HL-60/S4 (cell line): ENCODE results near the gene ARHGAP44.
"Not testable (repeated sequence)": the region's sequence is repeated elsewhere in the genome, so short reads cannot be mapped to it uniquely, and the experiment has no call there.

Experiments
- in situ Hi-C: fragments of 300-500 bp; cut with MboI; formaldehyde crosslinking; loops from 2 replicates; pipeline ENCODE4 v1.14.3; 2022; ENCODE audit warnings: low sequenced_read_pairs

Gene ARHGAP44

DNA sequence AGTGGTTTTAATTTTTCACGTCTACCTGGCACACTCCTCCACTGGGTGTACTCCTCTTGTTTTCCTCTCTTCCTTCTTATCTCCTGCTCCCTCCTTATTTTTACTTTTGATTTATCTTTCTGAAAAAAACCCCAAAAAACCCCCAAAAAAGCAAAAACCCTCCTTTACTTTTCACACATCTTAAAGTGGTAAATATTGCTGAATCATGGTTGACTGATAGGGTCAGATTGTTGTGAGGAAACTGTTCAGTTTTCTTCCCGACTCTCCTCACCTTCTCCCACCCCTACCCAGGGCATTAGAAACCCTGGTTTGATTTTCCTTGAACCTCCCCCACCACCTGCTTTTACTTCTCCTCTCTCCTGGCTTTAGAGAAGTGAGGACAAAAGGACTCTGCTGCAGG lies 25.4 kb downstream of the ARHGAP44 start:
- in situ Hi-C loops, result no loop called here

DNA sequence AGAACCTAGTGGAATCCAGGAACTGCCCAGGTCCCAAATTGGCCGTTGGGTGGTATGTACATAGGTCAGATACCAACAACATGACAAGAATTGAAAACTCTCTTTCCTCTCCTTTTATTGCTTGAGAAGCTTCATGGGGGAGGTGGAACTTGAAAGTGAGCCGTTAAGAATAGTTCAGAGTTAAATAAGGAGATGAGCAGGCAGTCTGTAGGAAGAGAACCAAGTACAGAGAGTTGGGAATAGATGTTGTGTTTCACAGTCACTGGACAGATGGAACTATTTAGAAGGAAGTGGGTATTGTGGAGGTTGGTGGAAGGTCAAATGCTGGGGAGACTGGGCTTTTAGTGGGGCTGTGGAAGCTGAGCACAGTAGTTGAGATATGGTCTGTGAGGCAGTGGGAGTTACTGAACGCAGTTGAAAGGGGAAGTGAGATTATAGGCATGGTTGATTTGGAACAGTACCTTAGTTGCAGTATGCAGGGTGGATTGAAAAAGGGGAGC lies 26.4 kb downstream of the ARHGAP44 start:
- in situ Hi-C loops, result no loop called here

DNA sequence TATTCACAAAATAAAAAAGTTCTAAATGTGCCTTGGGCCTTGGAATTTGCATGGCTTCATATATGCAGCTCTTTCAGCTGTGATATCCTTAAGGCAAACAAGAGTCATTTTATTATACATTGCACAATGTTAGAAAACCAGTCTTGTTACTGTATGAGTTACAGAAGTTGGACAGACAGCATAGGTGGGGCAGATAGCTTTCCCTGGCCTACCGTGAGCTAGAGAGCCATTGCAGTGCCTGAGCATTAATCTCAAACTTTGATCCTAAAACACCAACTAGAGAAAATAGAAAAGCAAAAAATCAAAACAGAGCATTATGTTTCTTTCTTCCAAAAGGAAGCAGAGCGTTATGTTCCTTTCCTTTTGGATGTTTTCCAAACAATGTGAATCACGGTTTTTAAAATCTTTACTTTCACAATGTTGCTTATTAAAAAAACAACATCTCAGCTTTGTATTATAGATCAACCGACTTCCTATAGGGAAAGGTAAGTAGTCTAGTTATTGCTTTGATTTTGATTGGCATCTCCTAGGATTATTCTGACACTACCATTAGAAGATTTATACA lies 32.2 kb downstream of the ARHGAP44 start:
- in situ Hi-C loops, result no loop called here

DNA sequence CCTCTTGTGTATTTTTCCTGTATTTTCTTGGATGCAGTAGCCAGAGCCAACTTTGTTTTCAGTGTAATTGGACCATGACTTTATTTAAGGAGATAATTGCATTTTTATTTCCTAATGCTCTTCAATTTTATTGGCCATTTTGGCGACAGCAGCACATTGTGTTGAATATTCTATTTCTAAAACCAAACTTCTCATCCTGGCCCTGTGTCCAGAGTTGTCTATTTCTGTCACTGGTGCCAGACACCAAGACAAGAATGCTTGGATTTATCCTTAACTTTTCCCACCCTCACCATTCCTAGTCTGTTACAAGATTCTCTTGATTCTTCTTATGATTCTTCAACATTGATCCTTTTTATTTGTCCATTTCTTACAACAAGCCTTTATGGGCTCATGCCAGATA lies 37.1 kb downstream of the ARHGAP44 start:
- in situ Hi-C loops, result no loop called here

DNA sequence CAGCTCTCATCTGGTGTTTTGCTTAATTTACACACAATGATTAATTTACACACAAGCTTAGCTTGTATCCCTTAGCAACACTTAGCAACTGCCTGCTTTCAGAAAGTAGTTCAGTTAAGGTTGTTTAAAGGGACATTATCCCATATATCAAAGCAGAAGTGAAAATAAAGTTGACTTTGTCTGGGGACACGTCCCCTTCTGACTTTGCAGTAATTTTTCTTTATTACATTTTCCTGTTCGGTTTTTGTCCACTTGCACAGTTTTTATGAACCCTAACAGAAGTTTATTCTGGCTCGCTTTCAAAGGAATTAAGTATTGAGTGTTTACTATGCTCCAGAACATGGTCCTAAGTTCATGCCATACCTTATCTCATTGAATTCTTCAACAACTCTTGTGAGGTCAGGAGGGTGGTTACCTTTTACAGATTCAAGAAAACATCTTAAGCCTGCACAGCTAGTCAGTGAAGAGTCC lies 41.5 kb downstream of the ARHGAP44 start:
- in situ Hi-C loops, result no loop called here

DNA sequence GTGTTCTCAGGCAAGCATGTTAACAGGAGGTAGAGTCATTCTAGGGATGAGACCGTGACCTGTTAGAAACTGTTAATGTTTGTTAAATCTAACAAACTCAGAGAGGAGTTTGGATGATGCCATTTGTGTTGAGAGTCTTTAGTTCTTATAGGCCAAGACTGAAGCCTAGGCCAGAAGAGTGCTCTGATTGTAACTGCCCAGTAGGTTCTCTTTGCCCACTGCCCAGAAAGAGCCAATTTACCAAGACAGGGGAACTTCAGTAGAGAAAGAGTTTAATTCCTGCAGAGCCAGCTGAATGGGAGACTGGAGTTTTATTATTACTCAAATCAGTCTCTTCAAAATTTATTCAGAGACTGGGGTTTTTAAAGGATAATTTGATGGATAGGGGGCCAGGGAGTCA lies 42.5 kb downstream of the ARHGAP44 start:
- in situ Hi-C loops, result no loop called here

DNA sequence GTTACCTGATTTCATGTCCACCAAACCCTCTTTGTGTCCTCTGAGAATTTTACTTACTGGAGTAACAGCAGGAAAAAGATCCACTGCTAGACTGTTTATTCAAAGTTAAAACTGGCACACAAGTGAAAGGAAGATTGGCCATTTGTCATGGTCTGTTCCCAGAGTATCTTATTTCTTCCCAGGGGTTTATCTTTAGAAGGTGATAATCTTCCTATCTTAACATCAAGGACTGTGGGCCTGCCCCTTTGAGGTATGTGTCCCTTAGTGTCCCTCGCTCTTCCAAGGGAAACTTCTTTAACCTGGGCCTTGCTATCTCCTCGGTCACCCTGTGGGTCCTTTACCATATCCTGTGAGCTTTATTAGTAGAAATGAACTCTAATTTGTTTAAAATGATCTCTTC lies 49.7 kb downstream of the ARHGAP44 start:
- in situ Hi-C loops, result no loop called here

DNA sequence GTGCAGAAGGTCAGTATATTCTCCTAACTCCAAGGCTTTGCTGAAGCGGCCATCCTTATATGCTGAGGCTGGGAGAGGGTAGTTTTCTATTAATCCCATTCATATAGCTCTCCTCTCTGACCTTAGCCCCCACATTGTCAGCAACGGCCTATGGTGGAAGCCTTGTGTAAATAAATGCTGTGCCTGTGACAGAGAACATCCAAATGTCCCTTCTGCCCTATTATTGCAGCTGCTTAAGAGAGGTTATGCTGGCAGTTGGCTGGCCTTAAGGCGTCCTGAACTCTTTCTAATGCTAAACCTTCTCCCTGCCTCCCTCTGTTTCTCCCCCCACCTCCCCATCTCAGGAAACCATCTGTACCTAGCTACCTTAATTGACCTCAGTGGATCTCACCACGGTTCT lies 53.6 kb downstream of the ARHGAP44 start:
- in situ Hi-C loops, result no loop called here

DNA sequence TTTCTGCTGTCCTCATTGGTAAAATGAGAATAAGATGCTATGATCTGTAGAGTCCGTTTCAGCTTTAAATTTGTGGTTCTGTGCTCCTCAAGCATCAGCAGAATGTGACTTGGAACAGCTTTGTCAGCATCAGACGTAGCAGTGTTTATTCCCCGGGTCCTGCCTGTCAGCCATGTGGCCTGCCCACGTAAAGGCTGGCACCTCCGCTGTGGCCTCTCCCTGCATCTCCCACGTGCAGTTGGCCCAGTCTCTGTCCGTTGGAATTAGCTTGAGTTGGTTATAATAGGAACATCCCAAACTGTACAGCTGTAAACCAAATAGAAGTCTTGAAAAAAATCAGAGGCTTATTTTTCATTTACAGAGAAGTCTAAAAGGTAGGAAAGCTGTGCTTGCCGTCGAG lies 61.7 kb downstream of the ARHGAP44 start:
- in situ Hi-C loops, result no loop called here

DNA sequence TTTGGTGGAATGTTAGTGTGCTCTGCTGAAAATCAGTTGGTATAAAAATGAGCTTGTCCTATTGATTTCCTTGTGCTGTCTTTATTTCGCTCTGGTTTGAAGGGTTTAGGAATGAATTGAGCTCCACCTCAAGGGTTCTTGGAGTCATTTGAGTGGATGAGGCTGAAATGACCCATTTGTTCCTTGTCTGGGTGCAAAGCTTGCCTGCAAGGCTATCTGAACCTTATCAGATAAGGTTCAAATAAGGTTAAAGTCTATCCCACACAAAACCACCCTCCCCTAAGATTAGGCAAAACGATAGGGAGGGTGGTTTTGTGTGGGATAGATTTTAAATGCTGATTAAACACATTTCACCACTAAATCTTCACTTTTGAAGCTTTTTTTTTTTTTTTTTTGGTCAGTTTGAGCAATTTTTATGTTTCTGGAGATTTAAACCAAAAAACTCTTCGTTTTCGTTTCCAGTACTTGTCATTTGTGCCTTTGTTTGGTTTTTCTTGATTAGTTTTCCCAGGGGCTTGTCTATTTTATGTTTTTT lies 62.7 kb downstream of the ARHGAP44 start:
- in situ Hi-C loops, result no loop called here

DNA sequence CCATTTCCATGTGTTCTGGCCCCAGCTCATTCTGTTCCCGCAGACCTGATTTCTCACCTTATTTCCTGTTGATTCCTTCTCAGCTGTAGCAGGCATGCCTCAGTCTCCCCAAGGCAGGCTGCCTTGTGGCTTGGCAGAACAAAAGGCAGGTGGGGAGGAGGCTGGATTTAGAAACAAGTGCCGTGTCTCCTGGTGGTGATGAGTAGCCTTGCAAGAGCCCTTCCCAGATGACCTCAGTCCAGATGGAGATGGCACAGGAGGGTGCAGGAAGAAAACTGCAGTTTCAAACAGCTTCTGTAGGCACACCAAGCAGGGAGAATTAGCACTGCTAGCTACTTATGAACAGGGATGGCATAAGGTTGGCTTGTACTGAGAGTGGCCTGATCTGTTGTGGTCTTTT lies 64.6 kb downstream of the ARHGAP44 start:
- in situ Hi-C loops, result no loop called here

DNA sequence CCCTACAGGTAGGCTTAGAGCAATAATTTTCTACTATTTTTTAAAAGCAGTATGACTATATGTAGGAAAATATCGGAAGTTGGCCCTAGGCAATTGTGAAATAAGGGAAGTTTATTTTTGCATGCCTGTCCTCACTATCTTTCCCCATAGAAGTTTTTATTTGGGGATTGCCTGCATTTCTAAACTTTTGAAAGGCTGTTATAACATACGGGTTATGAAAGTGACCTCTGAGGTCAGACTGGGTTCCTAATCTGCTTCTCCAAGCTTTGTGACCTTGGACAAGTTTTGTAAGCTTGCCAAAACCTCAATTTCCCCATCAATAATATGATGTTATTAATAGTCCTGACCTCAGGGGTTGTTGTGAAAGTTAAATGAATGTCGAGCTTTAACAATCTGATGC lies 67.1 kb downstream of the ARHGAP44 start:
- in situ Hi-C loops, result no loop called here

DNA sequence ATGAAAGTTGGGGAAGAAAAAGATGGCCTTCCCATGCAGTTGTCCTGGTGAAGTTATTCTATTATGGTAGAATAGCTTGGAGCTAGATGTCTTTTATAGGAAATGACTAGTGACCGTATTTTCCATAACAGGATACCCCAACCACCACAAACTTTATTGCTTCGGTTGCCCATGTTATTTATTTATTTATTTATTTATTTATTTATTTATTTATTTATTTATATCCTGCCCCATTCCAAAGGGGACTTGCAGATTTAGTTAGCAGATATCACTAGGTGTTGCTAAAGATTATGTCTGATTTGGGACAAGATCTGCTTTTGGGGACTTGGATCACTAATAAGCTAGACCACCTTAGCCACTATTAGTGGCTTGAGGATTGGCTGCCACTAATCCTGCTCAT lies 68.3 kb downstream of the ARHGAP44 start:
- in situ Hi-C loops, result no loop called here

DNA sequence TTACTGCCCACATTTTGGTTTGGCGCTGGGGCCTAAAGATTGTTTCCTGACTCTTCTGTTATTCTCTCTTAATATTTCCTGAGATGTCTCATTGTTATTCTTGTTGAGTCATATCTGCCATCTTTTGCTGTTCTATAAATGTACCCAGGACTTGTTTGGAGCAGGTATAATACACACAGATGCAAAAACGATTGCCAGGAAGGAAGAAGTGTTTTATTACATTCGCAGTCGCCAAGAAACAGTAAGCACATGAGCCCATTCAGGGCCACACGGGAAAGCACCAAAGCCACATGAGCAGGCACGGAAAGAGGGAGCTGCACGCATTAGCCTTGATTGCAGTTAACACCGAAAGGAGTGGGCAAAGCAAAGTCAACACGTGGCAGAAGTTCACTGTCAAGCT lies 70.2 kb downstream of the ARHGAP44 start:
- in situ Hi-C loops, result no loop called here

DNA sequence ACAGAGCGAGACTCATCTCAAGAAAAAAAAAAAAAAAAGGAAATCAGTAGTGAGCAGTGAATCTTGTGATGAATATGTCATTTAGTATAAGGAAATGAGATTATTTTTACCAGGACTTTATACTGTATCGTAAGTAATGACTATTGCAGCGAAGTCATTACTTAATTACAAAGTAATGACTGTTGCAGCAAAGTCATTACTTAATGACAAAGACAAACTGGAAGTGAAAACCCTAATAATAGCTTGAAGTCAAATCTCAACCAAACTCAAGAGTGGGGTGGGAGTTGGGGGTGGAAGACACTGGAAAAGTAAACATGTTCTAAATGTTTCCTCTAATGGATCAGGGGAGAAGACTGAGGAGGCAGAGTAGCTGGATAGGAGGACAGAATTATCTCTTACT lies 76.5 kb downstream of the ARHGAP44 start:
- in situ Hi-C loops, result no loop called here

DNA sequence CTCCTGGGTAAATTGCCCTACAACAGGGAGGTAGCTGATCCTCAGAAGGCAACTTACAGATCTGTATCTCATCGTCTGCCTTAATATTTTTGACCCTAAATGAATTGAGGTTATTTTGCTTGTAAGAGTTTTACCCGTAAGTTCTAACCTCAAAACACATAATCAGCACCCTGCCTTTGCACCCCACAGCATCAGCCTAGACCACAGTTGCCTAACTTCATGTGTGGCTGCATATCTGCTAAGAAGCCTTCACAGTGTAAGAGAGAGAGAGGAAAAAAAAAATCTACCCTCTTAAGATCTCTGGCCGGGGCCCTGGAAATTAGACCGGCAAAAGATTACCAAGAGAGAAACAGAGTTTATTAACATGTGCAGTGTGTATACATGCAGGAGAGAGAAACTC lies 76.9 kb downstream of the ARHGAP44 start:
- in situ Hi-C loops, result no loop called here

DNA sequence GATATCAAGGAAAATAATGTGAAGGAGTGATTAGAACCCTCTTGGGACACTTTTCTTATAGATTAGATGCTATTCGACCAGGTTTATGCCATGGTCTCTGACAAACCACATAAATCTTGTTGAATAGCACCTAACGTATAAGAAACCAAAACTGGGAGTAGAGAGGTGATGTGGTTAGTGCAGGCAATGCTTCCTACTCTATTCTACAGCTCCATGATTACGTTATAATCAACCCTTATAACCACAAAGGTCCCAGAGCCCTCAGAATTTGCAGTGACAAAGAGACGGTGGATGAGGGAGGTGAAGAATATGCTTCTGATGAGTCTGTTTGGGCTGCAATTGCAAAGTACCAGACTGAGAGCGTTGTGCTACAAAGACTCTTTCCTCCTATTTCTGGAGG lies 78.4 kb downstream of the ARHGAP44 start:
- in situ Hi-C loops, result no loop called here

DNA sequence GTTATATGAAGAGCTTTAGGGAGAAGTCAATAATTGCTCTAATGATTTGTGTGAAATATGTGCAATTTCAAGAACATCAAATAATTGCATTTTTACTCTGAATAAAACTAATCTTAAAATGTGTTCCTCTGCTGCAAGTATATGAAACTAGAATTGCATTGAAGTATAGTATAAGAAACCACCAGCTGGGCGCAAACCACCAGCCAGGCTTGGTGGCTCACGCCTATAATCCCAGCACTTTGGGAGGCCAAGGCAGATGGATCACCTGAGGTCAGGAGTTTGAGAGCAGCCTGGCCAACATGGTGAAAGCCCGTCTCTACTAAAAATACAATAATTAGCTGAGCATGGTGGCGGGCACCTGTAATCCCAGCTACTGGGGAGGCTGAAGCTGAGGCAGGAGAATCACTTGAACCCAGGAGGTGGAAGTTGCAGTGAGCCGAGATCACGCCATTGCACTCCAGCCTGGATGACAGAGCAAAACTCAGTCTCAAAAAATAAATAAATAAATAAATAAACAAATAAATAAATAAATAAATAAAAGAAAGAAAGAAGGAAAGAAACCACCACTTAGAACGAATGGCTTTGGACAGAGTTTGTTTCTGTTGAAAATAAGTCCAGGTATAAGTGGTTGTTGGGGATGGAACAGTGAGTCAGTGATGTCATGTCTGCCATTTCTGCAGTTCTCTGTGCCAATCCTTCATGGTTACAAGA lies 84.3 kb downstream of the ARHGAP44 start:
- in situ Hi-C loops, result not testable (repeated sequence)

DNA sequence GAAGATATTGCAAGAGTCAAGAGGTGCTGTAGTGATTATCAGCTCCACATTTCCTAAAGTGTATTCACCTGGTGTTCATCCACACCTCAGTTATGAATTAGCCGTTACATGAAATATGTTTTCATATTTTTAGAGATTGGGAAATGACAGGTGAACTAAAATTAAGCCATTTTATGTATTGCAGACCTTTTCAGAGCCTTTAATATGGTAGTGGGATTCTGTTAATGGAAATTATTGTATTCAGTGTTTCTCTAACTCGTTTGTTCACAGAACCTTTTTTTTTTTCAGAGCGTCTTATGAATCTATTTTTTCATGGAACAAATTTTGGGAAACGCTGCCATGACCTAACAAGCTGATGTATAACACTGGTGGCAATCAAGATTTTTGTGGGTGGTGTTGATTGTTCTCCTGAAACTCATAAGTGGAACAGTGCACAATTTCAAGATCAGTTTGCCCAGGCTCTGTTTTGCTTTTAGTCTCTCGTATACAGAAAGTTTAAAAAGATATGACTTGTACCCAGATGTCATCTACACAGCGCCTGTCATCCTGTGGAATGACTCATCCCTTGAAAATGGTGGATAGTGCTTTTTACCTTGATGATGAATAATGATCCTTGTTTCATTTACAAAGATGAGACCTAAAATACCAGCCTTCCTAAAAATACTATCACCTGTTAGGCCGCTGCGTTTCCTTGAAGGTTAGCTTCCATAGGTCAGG lies 88.8 kb downstream of the ARHGAP44 start:
- in situ Hi-C loops, result no loop called here

DNA sequence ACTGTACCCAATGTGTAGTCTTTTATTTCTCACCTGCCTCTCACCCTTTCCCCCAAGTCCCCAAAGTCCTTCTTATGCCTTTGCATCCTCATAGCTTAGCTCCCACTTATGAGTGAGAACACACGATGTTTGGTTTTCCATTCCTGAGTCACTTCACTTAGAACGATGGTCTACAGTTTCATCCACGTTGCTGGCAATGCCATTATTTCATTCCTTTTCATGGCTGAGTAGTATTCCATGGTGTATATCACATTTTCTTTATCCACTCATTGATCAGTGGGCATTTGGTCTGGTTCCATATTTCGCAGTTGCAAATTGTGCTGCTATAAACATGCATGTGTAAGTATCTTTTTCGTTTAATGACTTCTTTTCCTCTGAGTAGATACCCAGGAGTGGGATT lies 89.8 kb downstream of the ARHGAP44 start:
- in situ Hi-C loops, result not testable (repeated sequence)

DNA sequence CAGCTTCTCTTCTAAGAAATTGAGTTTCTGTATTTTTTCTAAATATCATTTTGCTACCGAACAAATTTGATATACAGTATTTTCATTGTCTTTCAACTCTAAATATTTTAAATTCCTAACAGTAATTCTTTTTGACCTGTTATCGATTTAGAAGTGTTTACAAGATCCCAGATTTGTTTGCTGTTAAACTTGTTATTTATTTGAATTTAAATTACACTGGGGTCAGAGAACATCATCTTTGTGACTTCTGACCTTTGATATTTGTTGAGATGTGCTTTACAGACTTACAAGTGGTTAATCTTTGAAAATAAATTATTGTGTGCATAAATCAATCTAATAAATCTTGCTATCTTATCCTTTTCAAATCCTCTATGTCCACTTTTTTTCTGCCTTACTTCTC lies 94.2 kb downstream of the ARHGAP44 start:
- in situ Hi-C loops, result no loop called here

DNA sequence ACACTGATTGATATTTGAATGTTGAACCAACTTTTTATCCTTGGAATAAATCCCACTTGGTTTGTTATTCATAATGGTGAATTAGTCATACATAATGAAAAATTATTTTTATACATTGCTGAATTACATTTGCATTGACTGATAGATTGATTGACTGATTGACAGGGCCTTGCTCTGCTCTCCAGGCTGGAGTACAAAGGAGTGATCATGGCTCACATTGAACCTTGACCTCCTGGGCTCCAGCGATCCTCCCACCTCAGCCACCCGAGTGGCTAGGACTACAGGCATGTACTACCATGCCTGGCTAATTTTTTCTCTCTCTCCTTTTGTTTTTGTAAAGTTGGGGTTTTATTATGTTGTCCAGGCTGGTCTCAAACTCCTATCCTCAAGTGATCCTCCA lies 97.8 kb downstream of the ARHGAP44 start:
- in situ Hi-C loops, result no loop called here
